MG63 (cell line): Measurements from ENCODE around the gene TRPM8. TPM values are rescaled to one million over a fixed set of nuclear protein-coding genes. Genes with fewer than 3 reads are reported as not detected.
"Not testable (repeated sequence)": the region's sequence is repeated elsewhere in the genome, so short reads cannot be mapped to it uniquely, and the experiment has no call there.

Experiments
- DNase-seq: peaks from one replicate; pipeline ENCODE4 v3.0.0-alpha.2; 2020
- H3K27me3 ChIP-seq: fragments of 250-450 bp; sonication (Bioruptor Pico); 2 replicates; pipeline ENCODE4 v1.5.1; 2020; ENCODE audit warnings: mild to moderate bottlenecking, moderate library complexity
- H3K36me3 ChIP-seq: fragments of 250-450 bp; sonication (Bioruptor Pico); 2 replicates; pipeline ENCODE4 v1.5.1; 2020; ENCODE audit warnings: mild to moderate bottlenecking, moderate library complexity
- H3K4me3 ChIP-seq: fragments of 250-450 bp; sonication (Bioruptor Pico); 2 replicates; pipeline ENCODE4 v1.5.1; 2020; ENCODE audit warnings: mild to moderate bottlenecking, moderate library complexity
- H3K9me3 ChIP-seq: fragments of 250-450 bp; sonication (Bioruptor Pico); 2 replicates; pipeline ENCODE4 v1.5.1; 2020; ENCODE audit warnings: mild to moderate bottlenecking, moderate library complexity
- total RNA-seq: library from RNA; depleted of rRNA; stranded (reverse); fragments of >200 nt; shearing (Covaris generic); gene quantifications from 2 replicates; pipeline ENCODE4 v1.2.3, GENCODE V29; 2014; ENCODE audit warnings: low replicate concordance

Gene TRPM8
- total RNA-seq, 1 experiment from 2014 or later: not detected

- Histone ChIP-seq H3K9me3 (no peaks in the 10 kb centered on the region), H3K36me3 (no peaks in the 10 kb centered on the region), H3K27me3 (no peaks in the 10 kb centered on the region), H3K4me3 (no peak overlapping the region)
- no peak for DNase-seq
These were observed 44.7 kb downstream of the TRPM8 start for GRCh38 chr2:233961905-233962304.

GRCh38 chr2:233964581-233964980 is 47.4 kb downstream of the TRPM8 start:
- Histone ChIP-seq H3K4me3 (no peak overlapping the region), H3K27me3 (no peaks in the 10 kb centered on the region), H3K36me3 (no peaks in the 10 kb centered on the region), H3K9me3 (no peaks in the 10 kb centered on the region)
- DNase-seq: peak; percentile 66

GRCh38 chr2:233965032-233965603 is 47.9 kb downstream of the TRPM8 start:
- Histone ChIP-seq H3K9me3 (no peaks in the 10 kb centered on the region), H3K4me3 (no peak overlapping the region), H3K36me3 (no peaks in the 10 kb centered on the region), H3K27me3 (no peaks in the 10 kb centered on the region)
- no peak for DNase-seq

- not testable (repeated sequence) for H3K4me3 ChIP-seq, H3K36me3 ChIP-seq, DNase-seq, H3K9me3 ChIP-seq, H3K27me3 ChIP-seq
These were observed 48.5 kb downstream of the TRPM8 start for GRCh38 chr2:233965646-233966045.

GRCh38 chr2:233966388-233966787 is 49.2 kb downstream of the TRPM8 start:
- Histone ChIP-seq H3K36me3 (no peaks in the 10 kb centered on the region), H3K27me3 (no peaks in the 10 kb centered on the region), H3K4me3 (no peak overlapping the region), H3K9me3 (no peaks in the 10 kb centered on the region)
- DNase-seq: no peak

- Histone ChIP-seq H3K27me3 (no peaks in the 10 kb centered on the region), H3K36me3 (no peaks in the 10 kb centered on the region)
These were observed 50.0 kb downstream of the TRPM8 start for GRCh38 chr2:233967164-233967563.

GRCh38 chr2:233968556-233968955 is 51.4 kb downstream of the TRPM8 start:
- Histone ChIP-seq H3K4me3 (no peak overlapping the region), H3K36me3 (no peaks in the 10 kb centered on the region), H3K27me3 (no peaks in the 10 kb centered on the region), H3K9me3 (no peaks in the 10 kb centered on the region)
- no peak for DNase-seq

More at GRCh38 chr2:233967164-233967563, 50.0 kb downstream of the TRPM8 start:
- Histone ChIP-seq H3K9me3 (no peaks in the 10 kb centered on the region), H3K4me3 (no peak overlapping the region)
- DNase-seq: no peak

GRCh38 chr2:233972460-233972859 is 55.3 kb downstream of the TRPM8 start:
- not testable (repeated sequence) for H3K9me3 ChIP-seq, DNase-seq, H3K36me3 ChIP-seq, H3K27me3 ChIP-seq, H3K4me3 ChIP-seq

GRCh38 chr2:233972941-233973575 is 55.9 kb downstream of the TRPM8 start:
- H3K36me3 ChIP-seq: no peaks in the 10 kb centered on the region
- H3K9me3 ChIP-seq: no peaks in the 10 kb centered on the region
- DNase-seq: peak; percentile 9
- H3K27me3 ChIP-seq: no peaks in the 10 kb centered on the region
- H3K4me3 ChIP-seq: no peak overlapping the region

GRCh38 chr2:233973786-233974185 is 56.6 kb downstream of the TRPM8 start:
- H3K36me3 ChIP-seq: no peaks in the 10 kb centered on the region
- no peaks in the 10 kb centered on the region for H3K9me3 ChIP-seq
- no peak for DNase-seq
- H3K4me3 ChIP-seq: no peak overlapping the region
- H3K27me3 ChIP-seq: no peaks in the 10 kb centered on the region

GRCh38 chr2:233974530-233975071 is 57.4 kb downstream of the TRPM8 start:
- DNase-seq: peak; percentile 98

GRCh38 chr2:233976087-233976486 is 58.9 kb downstream of the TRPM8 start:
- no peaks in the 10 kb centered on the region for H3K9me3 ChIP-seq
- no peak overlapping the region for H3K4me3 ChIP-seq
- no peaks in the 10 kb centered on the region for H3K36me3 ChIP-seq
- no peak for DNase-seq
- no peaks in the 10 kb centered on the region for H3K27me3 ChIP-seq

More at GRCh38 chr2:233974530-233975071, 57.4 kb downstream of the TRPM8 start:
- Histone ChIP-seq H3K4me3 (no peak overlapping the region), H3K36me3 (no peaks in the 10 kb centered on the region), H3K9me3 (no peaks in the 10 kb centered on the region), H3K27me3 (no peaks in the 10 kb centered on the region)

- DNase-seq: no peak
- Histone ChIP-seq H3K4me3 (no peak overlapping the region), H3K9me3 (no peaks in the 10 kb centered on the region)
These were observed 59.6 kb downstream of the TRPM8 start for GRCh38 chr2:233976690-233977294.

GRCh38 chr2:233977296-233977837 is 60.2 kb downstream of the TRPM8 start:
- Histone ChIP-seq H3K4me3 (no peak overlapping the region), H3K9me3 (no peaks in the 10 kb centered on the region), H3K27me3 (no peaks in the 10 kb centered on the region), H3K36me3 (no peaks in the 10 kb centered on the region)
- no peak for DNase-seq

More at GRCh38 chr2:233976690-233977294, 59.6 kb downstream of the TRPM8 start:
- H3K36me3 ChIP-seq: no peaks in the 10 kb centered on the region
- H3K27me3 ChIP-seq: no peaks in the 10 kb centered on the region

- peak; percentile 7 for DNase-seq
- H3K9me3 ChIP-seq: no peaks in the 10 kb centered on the region
- H3K4me3 ChIP-seq: no peak overlapping the region
- no peaks in the 10 kb centered on the region for H3K36me3 ChIP-seq
- no peaks in the 10 kb centered on the region for H3K27me3 ChIP-seq
These were observed 62.6 kb downstream of the TRPM8 start for GRCh38 chr2:233979748-233980147.

GRCh38 chr2:233980955-233981561 is 63.9 kb downstream of the TRPM8 start:
- H3K9me3 ChIP-seq: no peaks in the 10 kb centered on the region
- no peak for DNase-seq
- no peak overlapping the region for H3K4me3 ChIP-seq

More at GRCh38 chr2:233980955-233981561, 63.9 kb downstream of the TRPM8 start:
- Histone ChIP-seq H3K27me3 (no peaks in the 10 kb centered on the region), H3K36me3 (no peaks in the 10 kb centered on the region)
